CD4-positive, alpha-beta T cell treated with Interleukin-4 for 4 hours (primary cell): ENCODE results near the gene PDK3.

ENCODE experiments used
- DNase-seq: peaks from one replicate; pipeline ENCODE4 v3.0.0-alpha.2; 2020

The PDK3 gene

GRCh38 chrX:24563291-24564010, 98.4 kb downstream of the PDK3 start:
- no peak for DNase-seq

GRCh38 chrX:24566240-24566639, 101.2 kb downstream of the PDK3 start:
- no peak for DNase-seq

- no peak for DNase-seq
These were observed 102.1 kb downstream of the PDK3 start for GRCh38 chrX:24567169-24567568.

- DNase-seq = no peak
These were observed 109.7 kb downstream of the PDK3 start for GRCh38 chrX:24574743-24575142.

- DNase-seq = no peak
These were observed 110.4 kb downstream of the PDK3 start for GRCh38 chrX:24575496-24575895.

- DNase-seq = no peak
These were observed 112.0 kb downstream of the PDK3 start for GRCh38 chrX:24577091-24577490.
